GM18499 (cell line): Measurements from ENCODE around the gene TANGO6.

Source experiments
- ATAC-seq: cut with Tn5 transposase; IDR thresholded peaks from one replicate; pipeline ENCODE4 v1.9.1; 2021; ENCODE audit warnings: moderate number of reproducible peaks; ENCODE audit not compliant: insufficient read depth, unreplicated experiment

Gene TANGO6

DNA sequence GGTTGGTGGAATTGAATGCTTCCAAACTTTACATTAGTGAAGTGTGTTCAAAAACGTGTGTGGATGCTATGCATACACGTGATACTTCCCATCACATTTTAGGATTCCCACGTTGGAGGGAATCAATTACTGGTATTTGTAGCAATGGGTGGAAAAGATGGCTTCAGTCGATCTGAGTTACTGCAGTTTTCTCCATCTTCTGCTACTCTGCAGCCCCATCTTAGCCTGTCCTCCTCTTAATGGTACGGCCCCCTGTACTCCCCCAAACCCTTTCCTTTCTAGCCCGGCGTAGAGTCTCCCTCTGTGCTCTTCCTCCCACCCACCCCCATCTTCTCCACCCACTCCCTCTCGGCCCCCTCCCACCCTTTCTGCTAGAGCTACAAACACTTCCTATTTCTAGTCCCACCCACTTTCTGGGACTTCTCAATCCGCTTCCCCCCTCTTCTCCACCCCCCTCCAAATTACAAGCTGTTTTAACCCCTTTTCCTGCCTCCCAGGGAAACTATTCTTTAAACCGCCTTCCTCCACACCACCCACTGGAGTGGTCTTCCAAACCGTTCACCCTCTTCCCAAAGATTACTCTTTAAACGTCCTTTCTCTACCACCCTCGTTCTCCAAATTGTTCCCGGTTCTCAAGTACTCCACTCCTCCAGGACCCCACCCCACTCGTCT is 288.0 kb downstream of the TANGO6 start:
- no peak for ATAC-seq

GRCh38 chr16:69131839-69132423 is 288.6 kb downstream of the TANGO6 start:
- ATAC-seq, result no peak

DNA sequence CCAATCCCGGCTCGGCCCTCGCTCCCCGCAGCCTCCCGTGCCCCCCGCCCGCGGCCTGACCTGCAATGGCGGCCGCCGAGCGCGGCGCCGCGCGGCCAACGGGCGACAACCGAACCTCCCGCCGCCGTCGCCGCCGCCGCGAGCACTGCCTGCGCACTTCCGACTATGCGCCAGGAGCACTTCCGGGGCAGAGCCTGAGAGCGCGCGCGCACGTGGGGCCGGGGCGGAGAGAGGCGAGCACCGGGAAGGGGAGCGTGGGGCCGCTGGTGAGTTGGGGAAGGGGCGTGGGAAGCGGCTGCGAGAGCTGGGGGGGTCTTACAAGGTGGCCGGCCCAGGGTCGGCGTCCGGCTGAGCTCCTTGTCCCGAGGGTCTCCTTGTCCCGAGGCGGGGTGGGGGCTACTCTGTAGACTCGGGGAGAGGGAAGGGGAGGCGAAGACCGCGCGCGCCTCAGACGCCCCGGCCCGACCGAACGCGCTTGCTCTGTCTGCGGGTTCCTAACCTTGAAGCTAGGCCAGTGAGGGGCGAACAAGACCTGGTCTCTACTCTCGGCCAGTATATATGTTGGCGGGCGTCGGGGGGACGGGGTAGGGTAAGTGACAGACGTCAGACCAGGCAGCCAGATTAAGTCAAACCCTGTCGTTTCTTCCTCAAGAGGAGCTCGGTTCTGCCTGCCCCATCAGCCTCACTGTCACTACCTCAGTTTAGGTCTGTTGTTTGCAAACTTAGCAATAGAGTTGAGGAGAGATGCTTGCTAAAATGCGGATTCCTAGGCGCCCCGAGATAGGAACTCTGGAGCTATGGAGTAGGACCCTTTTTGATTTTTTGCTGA is 289.3 kb downstream of the TANGO6 start, which contains the start of the genes CHTF8 and UTP4:
Gene CHTF8 (minus strand): TSS at position 165 of the 829 bp plus-strand sequence. CDS start 11,130 bp downstream, outside the sequence.
Gene UTP4 (plus strand): TSS at position 226 of the 829 bp plus-strand sequence. CDS start 811 bp downstream, outside the sequence.
- peak; percentile 56 for ATAC-seq

GRCh38 chr16:69133373-69133954 is 290.1 kb downstream of the TANGO6 start:
- no peak for ATAC-seq
